Peyer's patch (tissue), 4 donors: ENCODE results near the gene URB2.
"Not testable (repeated sequence)": the region's sequence is repeated elsewhere in the genome, so short reads cannot be mapped to it uniquely, and the experiment has no call there.

Source experiments
- POLR2A ChIP-seq, 2 donors: fragments of 450-650 bp; IDR thresholded peaks; one replicate each; pipeline ENCODE4 v1.5.1; 2017; ENCODE audit warnings: antibody characterized with exemption in 2 of 2, mild to moderate bottlenecking in 2 of 2, moderate library complexity in 2 of 2
- TF ChIP-seq, protein P1 (sequence below), 6 experiments: fragments of 450-650 bp in 4 of 6; fragments of 200-600 bp in 2 of 6; sonication (generic) in 1 of 6; IDR thresholded peaks; one replicate each; pipeline ENCODE4 v1.5.1; 2017 to 2019; ENCODE audit warnings: antibody characterized with exemption in 6 of 6, mild to moderate bottlenecking in 3 of 6, moderate library complexity in 1 of 6

DNA sequence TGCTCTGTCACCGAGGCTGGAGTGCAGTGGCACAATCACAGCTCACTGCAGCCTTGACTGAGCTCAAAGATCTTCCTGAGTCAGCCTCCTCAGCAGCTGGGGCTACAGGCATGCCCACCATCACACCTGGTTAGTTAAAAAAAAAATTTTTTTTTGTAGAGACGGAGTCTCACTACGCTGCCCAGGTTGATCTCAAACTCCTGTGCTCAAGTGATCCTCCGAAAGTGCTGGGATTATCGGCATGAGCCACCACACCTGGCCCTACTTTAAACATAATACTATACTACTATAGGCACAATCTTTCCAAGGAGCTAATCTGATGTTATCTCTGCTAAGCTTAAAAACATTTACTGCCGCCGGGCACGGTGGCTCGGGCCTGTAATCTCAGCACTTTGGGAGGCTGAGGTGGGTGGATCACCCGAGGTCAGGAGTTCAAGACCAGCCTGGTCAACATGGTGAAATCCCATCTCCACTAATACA, 3.4 kb upstream of the URB2 start:
- TF ChIP-seq, protein P1, sequence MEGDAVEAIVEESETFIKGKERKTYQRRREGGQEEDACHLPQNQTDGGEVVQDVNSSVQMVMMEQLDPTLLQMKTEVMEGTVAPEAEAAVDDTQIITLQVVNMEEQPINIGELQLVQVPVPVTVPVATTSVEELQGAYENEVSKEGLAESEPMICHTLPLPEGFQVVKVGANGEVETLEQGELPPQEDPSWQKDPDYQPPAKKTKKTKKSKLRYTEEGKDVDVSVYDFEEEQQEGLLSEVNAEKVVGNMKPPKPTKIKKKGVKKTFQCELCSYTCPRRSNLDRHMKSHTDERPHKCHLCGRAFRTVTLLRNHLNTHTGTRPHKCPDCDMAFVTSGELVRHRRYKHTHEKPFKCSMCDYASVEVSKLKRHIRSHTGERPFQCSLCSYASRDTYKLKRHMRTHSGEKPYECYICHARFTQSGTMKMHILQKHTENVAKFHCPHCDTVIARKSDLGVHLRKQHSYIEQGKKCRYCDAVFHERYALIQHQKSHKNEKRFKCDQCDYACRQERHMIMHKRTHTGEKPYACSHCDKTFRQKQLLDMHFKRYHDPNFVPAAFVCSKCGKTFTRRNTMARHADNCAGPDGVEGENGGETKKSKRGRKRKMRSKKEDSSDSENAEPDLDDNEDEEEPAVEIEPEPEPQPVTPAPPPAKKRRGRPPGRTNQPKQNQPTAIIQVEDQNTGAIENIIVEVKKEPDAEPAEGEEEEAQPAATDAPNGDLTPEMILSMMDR (IDR thresholded peaks at IDR 0.05), result not testable (repeated sequence)
- not testable (repeated sequence) for TF ChIP-seq POLR2A (IDR thresholded peaks at IDR 0.05)
